ENCODE measurements around the gene SIGLEC1.

- TF ChIP-seq CTCF (IDR thresholded peaks at IDR 0.05; ENCODE audit: low read depth, low read length, poor library complexity, severe bottlenecking) (no peak), EZH2phosphoT487 (IDR thresholded peaks at IDR 0.05; ENCODE audit: borderline replicate concordance, low read length) (no peak)
These were observed 39.7 kb downstream of the SIGLEC1 start for GRCh38 chr20:3672547-3673171.
